HL-60/S4 treated with retinoic acid at 250 ng/mL for 4 days and 3 days (cell line): ENCODE data around the gene OR5T3.
"Not testable (repeated sequence)": the region's sequence is repeated elsewhere in the genome, so short reads cannot be mapped to it uniquely, and the experiment has no call there.

Experiments
- in situ Hi-C: fragments of 300-500 bp; cut with MboI; formaldehyde crosslinking; loops from 2 replicates; pipeline ENCODE4 v1.7.0; 2022; ENCODE audit warnings: low sequenced_read_pairs

OR5T3 gene

GRCh38 chr11:56251954-56252353 is at the start of gene OR5T3:
Gene OR5T3 (plus strand): TSS chr11:56252254. CDS start chr11:56252254, 0 bp downstream.
- in situ Hi-C loops, result no loop called here

- in situ Hi-C loops, result no loop called here
Measured at GRCh38 chr11:56207790-56208189, 44.3 kb upstream of the OR5T3 start.

GRCh38 chr11:56214537-56214936 is 37.5 kb upstream of the OR5T3 start:
- in situ Hi-C loops, result no loop called here

GRCh38 chr11:56219735-56220134 is 32.3 kb upstream of the OR5T3 start:
- in situ Hi-C loops, result not testable (repeated sequence)

- in situ Hi-C loops, result no loop called here
Measured at GRCh38 chr11:56234155-56234554, 17.9 kb upstream of the OR5T3 start, which contains the start of gene OR5T2. Gene OR5T2 (minus strand): TSS chr11:56234255. CDS start chr11:56233062, 1,193 bp downstream.

GRCh38 chr11:56271092-56271491 is 19.0 kb downstream of the OR5T3 start:
- in situ Hi-C loops, result no loop called here

GRCh38 chr11:56273854-56274253 is 21.8 kb downstream of the OR5T3 start, which contains the start of gene OR5T1:
Gene OR5T1 (plus strand): TSS chr11:56274154. CDS start chr11:56275639, 1,485 bp downstream.
- in situ Hi-C loops, result no loop called here

- in situ Hi-C loops, result no loop called here
Measured at GRCh38 chr11:56292154-56292553, 40.1 kb downstream of the OR5T3 start, which contains the start of gene OR8H1. Gene OR8H1 (minus strand): TSS chr11:56292254. CDS start chr11:56291062, 1,192 bp downstream.

GRCh38 chr11:56296898-56297297 is 44.8 kb downstream of the OR5T3 start:
- in situ Hi-C loops, result no loop called here
